HEK293 (cell line): ENCODE data around the gene DCHS1.

ENCODE experiments used
- AEBP2 ChIP-seq: fragments of 450-650 bp; formaldehyde crosslinking; IDR thresholded peaks from 2 replicates; pipeline ENCODE4 v1.5.1; 2016; ENCODE audit warnings: missing biosample characterization, missing genetic modification characterization, borderline replicate concordance
- BCL11A ChIP-seq: fragments of 450-650 bp; formaldehyde crosslinking; IDR thresholded peaks from 2 replicates; pipeline ENCODE4 v1.5.1; 2016; ENCODE audit warnings: low read depth, missing biosample characterization, missing genetic modification characterization
- FEZF1 ChIP-seq: fragments of 450-650 bp; formaldehyde crosslinking; IDR thresholded peaks from 2 replicates; pipeline ENCODE4 v1.5.1; 2016; ENCODE audit warnings: missing biosample characterization, missing genetic modification characterization
- HOXD13 ChIP-seq: sonication (generic); formaldehyde crosslinking; IDR thresholded peaks from 2 replicates; pipeline ENCODE4 v1.8.0; 2022; ENCODE audit warnings: missing genetic modification reagents, borderline replicate concordance
- OVOL3 ChIP-seq: fragments of 450-650 bp; formaldehyde crosslinking; IDR thresholded peaks from 2 replicates; pipeline ENCODE4 v1.5.1; 2016; ENCODE audit warnings: missing biosample characterization, missing genetic modification characterization
- PRDM2 ChIP-seq: fragments of 450-650 bp; formaldehyde crosslinking; IDR thresholded peaks from 2 replicates; pipeline ENCODE4 v1.5.1; 2016; ENCODE audit warnings: missing biosample characterization, missing genetic modification characterization, borderline replicate concordance
- SCRT2 ChIP-seq: fragments of 450-650 bp; formaldehyde crosslinking; IDR thresholded peaks from 2 replicates; pipeline ENCODE4 v1.5.1; 2016; ENCODE audit warnings: missing biosample characterization, missing genetic modification characterization
- SP7 ChIP-seq: fragments of 450-650 bp; formaldehyde crosslinking; IDR thresholded peaks from 2 replicates; pipeline ENCODE4 v1.5.1; 2016; ENCODE audit warnings: missing biosample characterization, missing genetic modification characterization
- ZBTB44 ChIP-seq: fragments of 450-650 bp; IDR thresholded peaks from 2 replicates; pipeline ENCODE4 v1.5.1; 2018; ENCODE audit warnings: missing biosample characterization, mild to moderate bottlenecking, missing genetic modification characterization
- ZBTB49 ChIP-seq: fragments of 450-650 bp; formaldehyde crosslinking; IDR thresholded peaks from 2 replicates; pipeline ENCODE4 v1.5.1; 2016; ENCODE audit warnings: missing biosample characterization, missing genetic modification characterization, low read depth
- ZNF16 ChIP-seq: fragments of 450-650 bp; formaldehyde crosslinking; IDR thresholded peaks from 2 replicates; pipeline ENCODE4 v1.5.1; 2016; ENCODE audit warnings: low read depth, missing biosample characterization, missing genetic modification characterization
- ZNF248 ChIP-seq: fragments of 450-650 bp; formaldehyde crosslinking; IDR thresholded peaks from 2 replicates; pipeline ENCODE4 v1.5.1; 2017; ENCODE audit warnings: missing biosample characterization, missing genetic modification characterization
- ZNF350 ChIP-seq: fragments of 450-650 bp; formaldehyde crosslinking; IDR thresholded peaks from 2 replicates; pipeline ENCODE4 v1.5.0; 2017; ENCODE audit warnings: missing biosample characterization, mild to moderate bottlenecking, missing genetic modification characterization
- ZNF37A ChIP-seq: fragments of 450-650 bp; IDR thresholded peaks from 2 replicates; pipeline ENCODE4 v1.5.1; 2018; ENCODE audit warnings: missing biosample characterization, missing genetic modification characterization
- ZNF433 ChIP-seq: fragments of 450-650 bp; formaldehyde crosslinking; IDR thresholded peaks from 2 replicates; pipeline ENCODE4 v1.5.1; 2016; ENCODE audit warnings: missing biosample characterization, missing genetic modification characterization, low read depth
- ZNF544 ChIP-seq: fragments of 450-650 bp; formaldehyde crosslinking; IDR thresholded peaks from 2 replicates; pipeline ENCODE4 v1.5.0; 2017; ENCODE audit warnings: missing biosample characterization, missing genetic modification characterization
- ZNF600 ChIP-seq: fragments of 450-650 bp; formaldehyde crosslinking; IDR thresholded peaks from 2 replicates; pipeline ENCODE4 v1.5.1; 2016; ENCODE audit warnings: missing biosample characterization, missing genetic modification characterization
- ZNF624 ChIP-seq: fragments of 450-650 bp; formaldehyde crosslinking; IDR thresholded peaks from 2 replicates; pipeline ENCODE4 v1.5.1; 2017; ENCODE audit warnings: missing biosample characterization, missing genetic modification characterization
- ZNF629 ChIP-seq: fragments of 450-650 bp; formaldehyde crosslinking; IDR thresholded peaks from 2 replicates; pipeline ENCODE4 v1.5.1; 2017; ENCODE audit warnings: missing biosample characterization, missing genetic modification characterization
- ZNF645 ChIP-seq: fragments of 450-650 bp; formaldehyde crosslinking; IDR thresholded peaks from 2 replicates; pipeline ENCODE4; 2016; ENCODE audit warnings: missing biosample characterization, missing genetic modification characterization
- ZNF660 ChIP-seq: fragments of 450-650 bp; IDR thresholded peaks from 2 replicates; pipeline ENCODE4 v1.5.1; 2018; ENCODE audit warnings: missing biosample characterization, mild to moderate bottlenecking, missing genetic modification characterization
- ZNF792 ChIP-seq: fragments of 450-650 bp; formaldehyde crosslinking; IDR thresholded peaks from 2 replicates; pipeline ENCODE4 v1.5.1; 2016; ENCODE audit warnings: missing biosample characterization, missing genetic modification characterization

Gene DCHS1

GRCh38 chr11:6682936-6683861 lies 27.6 kb upstream of the DCHS1 start, which contains the start of gene MRPL17 (continued):
- TF ChIP-seq PRDM2 (no peak), ZNF350 (tag by site-specific recombination) (no peak), AEBP2 (tag by site-specific recombination) (no peak), ZNF544 (tag by site-specific recombination) (no peak), ZNF248 (tag by site-specific recombination) (no peak), OVOL3 (tag by site-specific recombination) (no peak), HOXD13 (CRISPR knock-in tag) (0 out of 2 replicates have a peak, but pooled peaks have one; percentile 66), ZBTB44 (tag by site-specific recombination) (no peak), ZNF792 (tag by site-specific recombination) (no peak), FEZF1 (tag by site-specific recombination) (no peak), ZNF645 (tag by site-specific recombination) (no peak), ZNF624 (no peak), ZNF37A (tag by site-specific recombination) (no peak), SCRT2 (0 out of 2 replicates have a peak, but pooled peaks have one; percentile 51), SP7 (tag by site-specific recombination) (peak; percentile 53; the same call in 1 of the 2 replicates), ZBTB49 (tag by site-specific recombination) (no peak), BCL11A (tag by site-specific recombination) (no peak), ZNF16 (tag by site-specific recombination) (no peak), ZNF629 (peak; percentile 46; the same call in 1 of the 2 replicates), ZNF660 (tag by site-specific recombination) (peak; percentile 79), ZNF433 (tag by site-specific recombination) (no peak), ZNF600 (tag by site-specific recombination) (peak; percentile 11; the same call in 1 of the 2 replicates)
